ENCODE measurements around the gene EPHB3. TPM values are rescaled to one million over a fixed set of nuclear protein-coding genes. Genes with fewer than 3 reads are reported as not detected.

Gene EPHB3
- total and polyA plus RNA-seq, 2 of the 4 experiments (the other 2 are of a cell fraction): 0.72 to 2.9 TPM

- Histone ChIP-seq H3K9ac (ENCODE audit: low read depth, low read length) (no peak overlapping the region), H2BK120ac (ENCODE audit: low read depth, low read length) (no peak overlapping the region), H3K4me1 (ENCODE audit: control insufficient read depth, insufficient read depth, low read length) (no peaks in the 10 kb centered on the region), H3K4me2 (ENCODE audit: low read depth, low read length) (no peak overlapping the region), H3K9me1 (ENCODE audit: insufficient read depth, low read length) (no peaks in the 10 kb centered on the region), H3K14ac (replicated peaks; ENCODE audit: low read depth, low read length) (no peak overlapping the region), H4K20me1 (ENCODE audit: insufficient read depth, low read length) (no peaks in the 10 kb centered on the region), H3K36me3 (ENCODE audit: control insufficient read depth, insufficient read depth, low read length) (no peaks in the 10 kb centered on the region), H3K56ac (ENCODE audit: extremely low read depth, insufficient read depth, low read length) (no peak overlapping the region), H3K27me3 (ENCODE audit: control insufficient read depth, insufficient read depth, low read length) (peaks cover 64% of the 10 kb centered on the region), H2AK5ac (ENCODE audit: low read depth, low read length) (no peak overlapping the region), H2BK20ac (ENCODE audit: low read depth, low read length) (no peak overlapping the region), H2AK9ac (replicated peaks; ENCODE audit: low read depth, low read length, poor library complexity) (no peak overlapping the region), H3K79me1 (ENCODE audit: low read depth in 1 of 2, low read length in 2 of 2) (no peaks in the 10 kb centered on the region), H3K23ac (ENCODE audit: low read depth, low read length) (no peak overlapping the region), H4K5ac (ENCODE audit: low read depth, low read length) (no peak overlapping the region), H3K4ac (ENCODE audit: low read depth, low read length) (no peak overlapping the region), H4K91ac (ENCODE audit: insufficient read depth, low read depth, low read length) (no peak overlapping the region), H3K18ac (ENCODE audit: low read depth, low read length) (no peak overlapping the region), H2BK15ac (ENCODE audit: low read depth, low read length) (no peak overlapping the region), H2AFZ (replicated peaks; ENCODE audit: low read length, poor library complexity) (no peak overlapping the region), H3K27ac (ENCODE audit: insufficient read depth, low read length) (no peak overlapping the region), H3K4me3 (ENCODE audit: insufficient read depth, low read depth, low read length) (no peak overlapping the region), H2BK5ac (ENCODE audit: low read depth, low read length, poor library complexity, severe bottlenecking) (no peak overlapping the region), H4K8ac (ENCODE audit: low read depth in 2 of 2, low read length in 2 of 2) (no peak overlapping the region), H3K9me3 (ENCODE audit: control insufficient read depth, insufficient read depth, low read length) (no peaks in the 10 kb centered on the region)
- intact Hi-C loops (cut with micrococcal nuclease) (no loop called here), in situ Hi-C loops (cut with MboI; ENCODE audit: low sequenced_read_pairs) (no loop called here), dilution Hi-C loops (cut with HindIII; ENCODE audit: low sequenced_read_pairs, unreplicated experiment) (no loop called here)
- TF ChIP-seq USF2 (IDR thresholded peaks at IDR 0.05; ENCODE audit: low read depth, low read length) (no peak), MXI1 (IDR thresholded peaks at IDR 0.05; ENCODE audit: borderline replicate concordance, low read depth, low read length) (no peak), RFX5 (IDR thresholded peaks at IDR 0.05; ENCODE audit: low read depth, low read length) (no peak), MAFK (IDR thresholded peaks at IDR 0.05; ENCODE audit: low read depth, low read length) (no peak), CHD1 (IDR thresholded peaks at IDR 0.05; ENCODE audit: low read depth, low read length) (no peak), CTCF (conservative IDR thresholded peaks at IDR 0.05; ENCODE audit: low read depth, low read length) (no peak), MAZ (IDR thresholded peaks at IDR 0.05; ENCODE audit: borderline replicate concordance, low read depth, low read length) (no peak), RAD21 (IDR thresholded peaks at IDR 0.05; ENCODE audit: low read length) (no peak), CEBPB (IDR thresholded peaks at IDR 0.05; ENCODE audit: low read depth, low read length) (no peak), BHLHE40 (IDR thresholded peaks at IDR 0.05; ENCODE audit: low read depth, low read length) (no peak), SMC3 (IDR thresholded peaks at IDR 0.05; ENCODE audit: low read depth, low read length) (no peak), ELK1 (IDR thresholded peaks at IDR 0.05; ENCODE audit: borderline replicate concordance, low read depth, low read length) (no peak), FOS (IDR thresholded peaks at IDR 0.05; ENCODE audit: low read depth, low read length) (no peak), RCOR1 (IDR thresholded peaks at IDR 0.05; ENCODE audit: insufficient replicate concordance, low read length) (no peak), POLR2A (IDR thresholded peaks at IDR 0.05; ENCODE audit: low read depth, low read length) (no peak), NFE2L2 (IDR thresholded peaks at IDR 0.05; ENCODE audit: low read depth, low read length) (no peak)
- ChIA-PET CTCF (interaction anchor here (3.2 kb wide), 1 partner anchor 9 kb away, joined by 18 read pairs; the partner anchor contains the start of gene EPHB3), POLR2A (ENCODE audit: unreplicated experiment) (no interaction called here)
- no peak for DNase-seq
- 89% methylated on average over 3 of the region's 12 CpGs; no CpG with 5 or more reads in 1 of the 2 experiments for WGBS, 2 experiments (ENCODE audit: extremely low coverage in 2 of 2, insufficient read length in 1 of 2)
- no peak for ATAC-seq (ENCODE audit: low read depth)
- BruUV-seq (replicated peaks): no TSS peak
Measured at GRCh38 chr3:184551614-184552256, 9.8 kb upstream of the EPHB3 start.
